Measurements from ENCODE around the gene R3HDM1.
"Not testable (repeated sequence)": the region's sequence is repeated elsewhere in the genome, so short reads cannot be mapped to it uniquely, and the experiment has no call there.

Gene R3HDM1

DNA sequence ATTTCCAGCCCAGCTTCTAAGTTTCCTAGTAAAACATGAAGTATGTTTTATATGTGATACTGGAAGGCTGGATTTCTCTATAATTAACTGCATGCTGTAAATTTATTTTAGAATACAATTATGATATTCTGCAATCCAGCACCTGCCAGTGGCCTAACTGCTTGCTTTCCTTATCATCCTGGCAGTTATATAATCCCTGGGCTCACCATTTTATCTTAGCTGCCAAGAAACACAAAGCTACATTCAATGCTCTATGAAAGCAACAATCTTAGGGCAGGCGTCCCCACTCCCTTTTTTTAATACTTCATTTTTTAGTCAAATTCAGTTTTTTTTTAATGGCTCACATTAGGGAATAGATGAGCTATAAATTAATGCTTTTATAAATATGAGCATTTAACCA, 172.0 kb downstream of the R3HDM1 start:
- TF ChIP-seq CTCF (IDR thresholded peaks at IDR 0.05; ENCODE audit: insufficient read depth, low read length, poor library complexity, severe bottlenecking) = no peak
- no peak for DNase-seq (ENCODE audit: extremely low read depth, insufficient read length)
- H3K4me3 ChIP-seq (replicated peaks; ENCODE audit: low read depth, low read length) = no peak overlapping the region

DNA sequence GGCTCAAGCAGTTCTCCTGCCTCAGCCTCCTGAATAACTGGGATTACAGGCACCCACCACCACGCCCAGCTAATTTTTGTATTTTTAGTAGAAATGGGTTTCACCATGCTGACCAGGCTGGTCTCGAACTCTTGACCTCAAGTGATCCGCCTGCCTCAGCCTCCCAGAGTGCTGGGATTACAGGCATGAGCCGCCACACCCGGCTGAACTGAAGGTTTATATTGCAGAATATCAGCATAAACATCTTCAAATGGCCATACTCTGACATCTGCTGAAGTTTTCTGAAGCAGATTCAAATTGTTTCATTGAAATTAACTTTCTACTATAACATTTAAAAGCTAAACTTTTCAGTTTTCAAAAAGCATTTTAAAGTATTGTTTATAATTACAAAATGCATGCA, 172.8 kb downstream of the R3HDM1 start:
- not testable (repeated sequence) for H3K27me3 ChIP-seq (replicated peaks; ENCODE audit: control insufficient read depth, insufficient read depth, low read length); H3K4me3 ChIP-seq (replicated peaks; ENCODE audit: low read depth, low read length); H3K36me3 ChIP-seq (ENCODE audit: control insufficient read depth, insufficient read depth, low read length); DNase-seq (ENCODE audit: extremely low read depth, insufficient read length)

More for the DNA sequence above, 172.0 kb downstream of the R3HDM1 start:
- Histone ChIP-seq H3K36me3 (ENCODE audit: control insufficient read depth, insufficient read depth, low read length) (no peaks in the 10 kb centered on the region), H3K27me3 (replicated peaks; ENCODE audit: control insufficient read depth, insufficient read depth, low read length) (no peaks in the 10 kb centered on the region)

- Histone ChIP-seq H3K4me3 (replicated peaks; ENCODE audit: low read depth, low read length) (no peak overlapping the region), H3K27me3 (replicated peaks; ENCODE audit: control insufficient read depth, insufficient read depth, low read length) (no peaks in the 10 kb centered on the region), H3K36me3 (ENCODE audit: control insufficient read depth, insufficient read depth, low read length) (no peaks in the 10 kb centered on the region; the same call in 1 of the 2 replicates)
- no peak for DNase-seq (ENCODE audit: extremely low read depth, insufficient read length)
- TF ChIP-seq CTCF (IDR thresholded peaks at IDR 0.05; ENCODE audit: insufficient read depth, low read length, poor library complexity, severe bottlenecking) = no peak
Observed at GRCh38 chr2:135708159-135708558, 176.9 kb downstream of the R3HDM1 start.

- TF ChIP-seq CTCF (IDR thresholded peaks at IDR 0.05; ENCODE audit: insufficient read depth, low read length, poor library complexity, severe bottlenecking) = peak; percentile 87
- H3K4me3 ChIP-seq (replicated peaks; ENCODE audit: low read depth, low read length) = no peak overlapping the region
- peaks cover 2% of the 10 kb centered on the region; the same call in 1 of the 2 replicates for H3K36me3 ChIP-seq (ENCODE audit: control insufficient read depth, insufficient read depth, low read length)
- no peak for DNase-seq (ENCODE audit: extremely low read depth, insufficient read length)
- no peaks in the 10 kb centered on the region for H3K27me3 ChIP-seq (replicated peaks; ENCODE audit: control insufficient read depth, insufficient read depth, low read length)
Observed at GRCh38 chr2:135709992-135710391, 178.7 kb downstream of the R3HDM1 start.

GRCh38 chr2:135715086-135715485, 183.8 kb downstream of the R3HDM1 start:
- DNase-seq (ENCODE audit: extremely low read depth, insufficient read length); H3K4me3 ChIP-seq (replicated peaks; ENCODE audit: low read depth, low read length); H3K36me3 ChIP-seq (ENCODE audit: control insufficient read depth, insufficient read depth, low read length); H3K27me3 ChIP-seq (replicated peaks; ENCODE audit: control insufficient read depth, insufficient read depth, low read length): not testable (repeated sequence)

DNA sequence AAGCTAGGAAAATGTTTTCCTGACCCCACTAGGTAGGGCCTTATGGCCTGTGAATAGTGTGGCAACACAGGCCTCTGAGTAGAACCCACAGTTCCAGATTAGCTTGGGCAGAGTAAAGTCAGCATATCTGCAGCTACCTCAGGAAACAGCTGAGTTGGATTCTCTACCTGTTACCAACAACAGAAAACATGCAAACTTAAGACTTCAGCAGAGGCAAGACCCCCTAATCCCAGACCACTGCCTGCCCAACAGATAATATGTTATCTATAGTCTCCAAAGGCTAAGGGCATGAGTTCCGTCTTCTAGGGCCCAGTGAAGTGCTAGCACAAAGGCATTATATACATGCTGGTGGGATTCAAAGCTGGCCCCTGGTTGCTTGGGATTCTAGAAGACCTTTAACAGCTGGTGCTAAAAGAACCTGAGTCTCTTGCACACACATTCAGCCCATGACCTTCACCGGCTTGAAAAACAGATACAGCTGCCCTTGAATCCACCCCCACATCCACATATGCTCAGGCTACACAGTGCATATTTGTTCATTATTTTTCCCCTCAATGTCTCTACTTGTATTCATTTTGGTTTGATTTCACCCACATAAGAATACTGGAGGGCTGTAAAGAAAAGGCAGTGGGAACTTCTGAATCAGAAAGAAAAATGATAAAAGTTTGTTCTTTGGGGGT, 196.9 kb downstream of the R3HDM1 start:
- DNase-seq (ENCODE audit: extremely low read depth, insufficient read length) = no peak
- H3K4me3 ChIP-seq (replicated peaks; ENCODE audit: low read depth, low read length) = no peak overlapping the region
- no peak for TF ChIP-seq CTCF (IDR thresholded peaks at IDR 0.05; ENCODE audit: insufficient read depth, low read length, poor library complexity, severe bottlenecking)
- peaks cover 3% of the 10 kb centered on the region for H3K36me3 ChIP-seq (ENCODE audit: control insufficient read depth, insufficient read depth, low read length)
- H3K27me3 ChIP-seq (replicated peaks; ENCODE audit: control insufficient read depth, insufficient read depth, low read length) = no peaks in the 10 kb centered on the region

DNA sequence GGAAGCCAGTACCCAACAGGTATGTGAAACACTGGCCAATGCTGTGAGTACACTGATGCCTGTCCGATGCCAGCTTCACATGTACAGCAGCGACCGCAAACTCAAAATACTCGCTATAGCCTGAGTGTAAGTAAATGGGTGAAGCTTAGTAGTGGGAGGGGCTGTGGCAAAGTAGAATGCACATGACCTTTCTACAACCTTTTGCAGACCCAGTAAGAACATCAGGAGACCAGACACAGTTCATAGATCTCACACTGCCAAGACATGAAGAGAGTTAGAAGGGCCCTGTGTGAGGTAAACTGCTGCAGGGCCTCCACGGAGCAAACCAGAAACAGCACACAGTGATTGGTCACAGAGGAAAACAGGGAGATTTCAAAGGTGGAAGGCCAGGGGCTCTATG, 201.3 kb downstream of the R3HDM1 start:
- H3K4me3 ChIP-seq (replicated peaks; ENCODE audit: low read depth, low read length) = no peak overlapping the region
- no peak for TF ChIP-seq CTCF (IDR thresholded peaks at IDR 0.05; ENCODE audit: insufficient read depth, low read length, poor library complexity, severe bottlenecking)
- H3K36me3 ChIP-seq (ENCODE audit: control insufficient read depth, insufficient read depth, low read length) = no peaks in the 10 kb centered on the region; the same call in 1 of the 2 replicates
- no peaks in the 10 kb centered on the region for H3K27me3 ChIP-seq (replicated peaks; ENCODE audit: control insufficient read depth, insufficient read depth, low read length)
- DNase-seq (ENCODE audit: extremely low read depth, insufficient read length) = no peak
